Endothelial cell of umbilical vein (primary cell): ENCODE results near the gene SPTB. TPM values are rescaled to one million over a fixed set of nuclear protein-coding genes. Genes with fewer than 3 reads are reported as not detected.

Experiments
- BruUV-seq: library from RNA; stranded (reverse); fragments of 400-500 nt; replicated peaks from 2 replicates; lab custom pipeline; 2021; lab: Mats Ljungman, UMichigan
- CTCF ChIA-PET: fragments of 300-600, 350-600 bp; sonication (Branson Sonifier 250); formaldehyde crosslinking; loops from one replicate; lab custom pipeline; 2021; ENCODE audit warnings: antibody characterized with exemption, inconsistent platforms; lab: Charles Lee
- POLR2A ChIA-PET: fragments of 300-600, 350-600 bp; sonication (Branson Sonifier 250); formaldehyde crosslinking; loops from one replicate; lab custom pipeline; 2021; ENCODE audit warnings: antibody characterized with exemption, inconsistent platforms; lab: Charles Lee
- DNase-seq: peaks from one replicate; pipeline ENCODE4 v3.0.0-alpha.2; 2011; ENCODE audit warnings: low read depth, low spot score
- FAIRE-seq: peaks from 2 replicates; lab custom pipeline; 2011; peaks lifted over from hg19 to GRCh38; lab: Jason Lieb, UNC
- H2AFZ ChIP-seq: 2 replicates; pipeline ENCODE4 v1.6.0; 2012; ENCODE audit warnings: low read depth, low read length, control low read depth, inconsistent platforms
- H3K27ac ChIP-seq: 2 replicates; pipeline ENCODE4 v1.5.1; 2011; ENCODE audit warnings: low read depth, mild to moderate bottlenecking, control low read depth, low read length, moderate library complexity; ENCODE audit not compliant: insufficient read depth
- H3K27me3 ChIP-seq, 2 experiments: 2 replicates each; pipeline versions ENCODE4 v1.6.0 to v1.6.1; 2011; ENCODE audit warnings: low read length in 2 of 2, mixed read lengths in 1 of 2; ENCODE audit not compliant: control insufficient read depth in 2 of 2, insufficient read depth in 2 of 2
- H3K36me3 ChIP-seq, 2 experiments: 2 replicates in 1 of 2; 3 replicates in 1 of 2; pipeline ENCODE4 v1.5.1; 2011; ENCODE audit warnings: low read length in 2 of 2, mild to moderate bottlenecking in 1 of 2, moderate library complexity in 1 of 2; ENCODE audit not compliant: control insufficient read depth in 2 of 2, insufficient read depth in 2 of 2; ENCODE audit errors: extremely low read depth in 1 of 2
- H3K4me1 ChIP-seq: 3 replicates; pipeline ENCODE4 v1.5.1; 2011; ENCODE audit warnings: mild to moderate bottlenecking, low read length; ENCODE audit not compliant: control insufficient read depth, insufficient read depth; ENCODE audit errors: extremely low read depth
- H3K4me2 ChIP-seq: 2 replicates; pipeline ENCODE4 v1.6.1; 2011; ENCODE audit warnings: low read length, control low read depth, mixed read lengths; ENCODE audit not compliant: insufficient read depth
- H3K4me3 ChIP-seq, 3 experiments: fragments of 200-600 bp in 1 of 3; sonication (generic), shearing (Covaris generic) in 1 of 3; replicated peaks in 1 of 3; 2 replicates each; pipeline ENCODE4 v1.5.1; 2011 to 2016; ENCODE audit warnings: control low read depth in 3 of 3, low read length in 3 of 3, mild to moderate bottlenecking in 2 of 3, inconsistent platforms in 1 of 3, low read depth in 1 of 3, moderate library complexity in 1 of 3; ENCODE audit not compliant: insufficient read depth in 1 of 3
- H3K79me2 ChIP-seq: 2 replicates; pipeline ENCODE4 v1.6.0; 2012; ENCODE audit warnings: low read length, inconsistent platforms; ENCODE audit not compliant: control insufficient read depth, insufficient read depth
- H3K9ac ChIP-seq: replicated peaks from 2 replicates; pipeline ENCODE3; 2011; ENCODE audit warnings: low read length, control low read depth; ENCODE audit not compliant: insufficient read depth; ENCODE audit errors: extremely low read depth
- H3K9me1 ChIP-seq: replicated peaks from 3 replicates; pipeline ENCODE4 v1.6.0; 2011; ENCODE audit warnings: mild to moderate bottlenecking, low read length; ENCODE audit not compliant: control insufficient read depth, insufficient read depth; ENCODE audit errors: extremely low read depth
- H3K9me3 ChIP-seq: replicated peaks from 2 replicates; pipeline ENCODE4 v1.5.1; 2012; ENCODE audit warnings: low read length, inconsistent platforms; ENCODE audit not compliant: control insufficient read depth, insufficient read depth
- H4K20me1 ChIP-seq: replicated peaks from 2 replicates; pipeline ENCODE3; 2011; ENCODE audit warnings: mild to moderate bottlenecking, low read length; ENCODE audit not compliant: control insufficient read depth, insufficient read depth; ENCODE audit errors: extremely low read depth
- CTCF ChIP-seq, 2 donors: IDR thresholded peaks; 1 replicate in 1 of 2; 2 replicates in 1 of 2; pipeline ENCODE4 v1.5.1; 2011; ENCODE audit warnings: low read length in 2 of 2, mild to moderate bottlenecking in 2 of 2, moderate library complexity in 2 of 2, control low read depth in 1 of 2, inconsistent platforms in 1 of 2, low read depth in 1 of 2; ENCODE audit not compliant: insufficient read depth in 1 of 2; ENCODE audit errors: extremely low read depth in 1 of 2
- EZH2 ChIP-seq: IDR thresholded peaks from 2 replicates; pipeline ENCODE4 v1.6.1; 2012; ENCODE audit warnings: borderline replicate concordance, low read depth, mild to moderate bottlenecking, moderate library complexity, low read length, inconsistent platforms; ENCODE audit not compliant: severe bottlenecking
- FOS ChIP-seq: IDR thresholded peaks from 2 replicates; pipeline ENCODE4 v1.6.1; 2011; ENCODE audit warnings: mild to moderate bottlenecking, low read length, moderate library complexity, borderline replicate concordance; ENCODE audit not compliant: insufficient read depth
- GATA2 ChIP-seq: IDR thresholded peaks from 2 replicates; pipeline ENCODE4 v1.7.0; 2011; ENCODE audit warnings: low read depth, mild to moderate bottlenecking, moderate library complexity, mixed read lengths, low read length; ENCODE audit not compliant: insufficient read length, insufficient read depth
- JUN ChIP-seq: IDR thresholded peaks from 2 replicates; pipeline ENCODE4 v1.6.1; 2011; ENCODE audit warnings: borderline replicate concordance, low read depth; ENCODE audit not compliant: insufficient read length, insufficient read depth
- MYC ChIP-seq: IDR thresholded peaks from one replicate; pipeline ENCODE4 v1.6.1; 2011; ENCODE audit warnings: mild to moderate bottlenecking, low read depth, low read length
- POLR2A ChIP-seq: IDR thresholded peaks from 2 replicates; pipeline ENCODE4 v1.6.1; 2012; ENCODE audit warnings: low read depth, mild to moderate bottlenecking, control low read depth, low read length
- POLR2AphosphoS5 ChIP-seq: IDR thresholded peaks from 2 replicates; pipeline ENCODE4 v1.6.1; 2012; ENCODE audit warnings: low read depth, mild to moderate bottlenecking, control low read depth, low read length, moderate library complexity; ENCODE audit not compliant: insufficient read depth
- dilution Hi-C: fragments of 300-500 bp; cut with MboI; formaldehyde crosslinking; loops from one replicate; pipeline ENCODE4 v1.15.0; 2019; ENCODE audit warnings: low sequenced_read_pairs; ENCODE audit not compliant: extremely low pct_ligation_motif_present
- intact Hi-C: fragments of 100-400 bp; cut with micrococcal nuclease; formaldehyde crosslinking; loops from one replicate; pipeline ENCODE4 v1.10.0; 2022
- polyA plus RNA-seq, 4 experiments: library from polyadenylated mRNA; depleted of rRNA in 3 of 4; stranded (reverse) in 3 of 4; unstranded in 1 of 4; fragments of >200 nt; gene quantifications; 2 replicates each; pipeline versions ENCODE4 v1.2.1 to v1.2.3, GENCODE V29; 2011 to 2012; ENCODE audit warnings: missing spikeins in 1 of 4
- total RNA-seq: library from RNA; stranded (reverse); gene quantifications from 2 replicates; pipeline ENCODE4 v1.2.3, GENCODE V29; 2021
- TF ChIP-seq, protein P1 (sequence below): IDR thresholded peaks from 2 replicates; pipeline ENCODE4 v1.6.1; 2011; ENCODE audit not compliant: insufficient read depth, insufficient read length

SPTB gene
- total and polyA plus RNA-seq, 2 donors (not counting 3 experiments of a cell fraction or from before 2014, with no cell fraction given) = 0.03 to 0.07 TPM

DNA sequence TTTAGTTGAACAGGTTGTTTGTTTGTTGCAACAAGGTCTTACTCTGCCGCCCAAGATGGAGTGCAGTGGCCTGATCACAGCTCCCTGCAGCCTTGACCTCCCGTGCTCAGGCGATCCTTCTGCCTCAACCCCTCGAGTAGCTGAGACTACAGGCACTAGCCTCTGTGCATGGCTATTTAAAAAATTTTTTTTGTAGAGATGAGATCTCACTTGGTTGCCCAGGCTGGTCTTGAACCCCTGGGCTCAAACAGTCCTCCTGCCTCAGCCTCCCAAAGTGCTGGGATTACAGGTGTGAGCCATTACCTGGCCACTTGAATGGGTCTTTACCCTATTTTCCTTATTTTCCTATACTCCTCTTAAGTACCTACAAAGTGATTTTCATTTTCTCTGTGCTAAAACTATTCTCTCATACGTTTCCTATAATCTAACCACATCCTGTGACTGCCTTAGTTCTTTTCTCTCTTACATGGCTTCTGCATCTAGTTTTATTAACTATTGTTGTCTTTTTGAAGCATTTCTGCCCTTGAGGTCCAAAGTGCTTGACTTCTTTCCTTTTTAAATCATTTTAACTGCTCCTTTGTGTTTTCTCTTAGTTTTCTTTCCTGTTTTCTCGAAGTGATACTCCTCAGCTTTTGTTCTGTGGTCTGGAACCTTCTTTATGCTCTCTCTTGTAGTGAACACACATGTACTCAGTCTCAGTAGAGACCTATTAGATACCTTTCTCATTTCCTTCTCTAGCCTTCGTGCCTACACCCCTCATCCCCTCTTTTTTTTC lies 48.7 kb upstream of the SPTB start:
- TF ChIP-seq POLR2AphosphoS5 (no peak), POLR2A (no peak), MYC (no peak), CTCF (IDR thresholded peaks at IDR 0.05; ENCODE audit: extremely low read depth in 1 of 2, insufficient read depth in 1 of 2, low read depth in 1 of 2, low read length in 2 of 2) (no peak), EZH2 (no peak), FOS (no peak), JUN (no peak), GATA2 (no peak)
- TF ChIP-seq, protein P1, sequence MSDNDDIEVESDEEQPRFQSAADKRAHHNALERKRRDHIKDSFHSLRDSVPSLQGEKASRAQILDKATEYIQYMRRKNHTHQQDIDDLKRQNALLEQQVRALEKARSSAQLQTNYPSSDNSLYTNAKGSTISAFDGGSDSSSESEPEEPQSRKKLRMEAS = no peak
- Histone ChIP-seq H3K4me3 (no peak overlapping the region), H3K4me1 (no peaks in the 10 kb centered on the region), H3K9ac (no peak overlapping the region), H3K27me3 (no peaks in the 10 kb centered on the region), H2AFZ (no peak overlapping the region), H3K27ac (no peak overlapping the region), H3K9me1 (no peaks in the 10 kb centered on the region), H4K20me1 (no peaks in the 10 kb centered on the region), H3K36me3 (peaks cover 3 to 8% of the 10 kb centered on the region in 2 experiments), H3K9me3 (no peaks in the 10 kb centered on the region), H3K79me2 (no peaks in the 10 kb centered on the region), H3K4me2 (no peak overlapping the region)
- dilution Hi-C loops = no loop called here
- no TSS peak for BruUV-seq
- DNase-seq = peak; percentile 60
- POLR2A ChIA-PET = interaction anchor here (0.5 kb wide), 1 partner anchor 54 kb away, joined by 3 read pairs; no protein-coding TSS in a partner anchor
- no peak for FAIRE-seq
- intact Hi-C loops = no loop called here
- CTCF ChIA-PET = interaction anchor here (1.0 to 2.4 kb wide), 2 partner anchors 18 to 37 kb away, joined by 3 to 10 read pairs; no protein-coding TSS in a partner anchor
